Measurements from ENCODE around the gene ATAD2B. TPM values are rescaled to one million over a fixed set of nuclear protein-coding genes. Genes with fewer than 3 reads are reported as not detected.

ATAD2B gene
- total RNA-seq, 2 donors from 2014 or later: 16.8 to 20.0 TPM

GRCh38 chr2:23916727-23917405 is 10.1 kb downstream of the ATAD2B start:
- no peak for ATAC-seq

GRCh38 chr2:23915327-23915726 is 11.6 kb downstream of the ATAD2B start:
- no peaks in the 10 kb centered on the region for H3K4me1 ChIP-seq
- no peaks in the 10 kb centered on the region for H3K27me3 ChIP-seq
- H3K27ac ChIP-seq: no peak overlapping the region
- H3K9me3 ChIP-seq: no peaks in the 10 kb centered on the region
- no peaks in the 10 kb centered on the region for H3K36me3 ChIP-seq (replicated peaks in 1 of 2; ENCODE audit: insufficient read depth in 1 of 2, low read depth in 2 of 2)
- no peak for ATAC-seq
- H3K4me3 ChIP-seq: no peak overlapping the region
- WGBS, 2 donors: 73 to 74% methylated on average over 7 of the region's 7 CpGs
- TF ChIP-seq CTCF (IDR thresholded peaks at IDR 0.05) (no peak), POLR2A (IDR thresholded peaks at IDR 0.05) (no peak)
- intact Hi-C loops (cut with DNase I): no loop called here
- peak in 1 of 4 donors; percentile 11 for DNase-seq

More at GRCh38 chr2:23916727-23917405, 10.1 kb downstream of the ATAD2B start:
- 77 to 88% methylated on average over 3 of the region's 3 CpGs for WGBS, 2 donors
- no peak for DNase-seq
- H3K4me1 ChIP-seq: no peaks in the 10 kb centered on the region
- no peak overlapping the region for H3K4me3 ChIP-seq
- H3K36me3 ChIP-seq (replicated peaks in 1 of 2; ENCODE audit: insufficient read depth in 1 of 2, low read depth in 2 of 2): no peaks in the 10 kb centered on the region
- TF ChIP-seq CTCF (IDR thresholded peaks at IDR 0.05) (no peak), POLR2A (IDR thresholded peaks at IDR 0.05) (no peak)
- H3K27me3 ChIP-seq: no peaks in the 10 kb centered on the region
- no peaks in the 10 kb centered on the region for H3K9me3 ChIP-seq
- intact Hi-C loops (cut with DNase I): no loop called here
- H3K27ac ChIP-seq: no peak overlapping the region

- intact Hi-C loops (cut with DNase I): no loop called here
- WGBS, 2 donors: 88 to 100% methylated on average over 3 of the region's 3 CpGs
Observed at GRCh38 chr2:23912054-23912453, 14.9 kb downstream of the ATAD2B start.

GRCh38 chr2:23905155-23905554 is 21.8 kb downstream of the ATAD2B start:
- H3K36me3 ChIP-seq (replicated peaks in 1 of 2; ENCODE audit: insufficient read depth in 1 of 2, low read depth in 2 of 2): no peaks in the 10 kb centered on the region
- H3K9me3 ChIP-seq: no peaks in the 10 kb centered on the region
- ATAC-seq (no peak), DNase-seq (no peak)
- intact Hi-C loops (cut with DNase I): no loop called here
- TF ChIP-seq CTCF (IDR thresholded peaks at IDR 0.05): no peak
- 63 to 84% methylated on average over 2 of the region's 2 CpGs for WGBS, 2 donors
- H3K4me3 ChIP-seq: no peak overlapping the region
- H3K27ac ChIP-seq: no peak overlapping the region
- H3K27me3 ChIP-seq: no peaks in the 10 kb centered on the region
- H3K4me1 ChIP-seq: peaks cover 28% of the 10 kb centered on the region

More at GRCh38 chr2:23912054-23912453, 14.9 kb downstream of the ATAD2B start:
- DNase-seq (no peak), ATAC-seq (no peak)
- Histone ChIP-seq H3K27me3 (no peaks in the 10 kb centered on the region), H3K36me3 (replicated peaks in 1 of 2; ENCODE audit: insufficient read depth in 1 of 2, low read depth in 2 of 2) (no peaks in the 10 kb centered on the region), H3K4me1 (no peaks in the 10 kb centered on the region), H3K27ac (no peak overlapping the region), H3K9me3 (no peaks in the 10 kb centered on the region), H3K4me3 (no peak overlapping the region)
- no peak for TF ChIP-seq POLR2A (IDR thresholded peaks at IDR 0.05)
- no peak for TF ChIP-seq CTCF (IDR thresholded peaks at IDR 0.05)

GRCh38 chr2:23904692-23905091 is 22.2 kb downstream of the ATAD2B start:
- Histone ChIP-seq H3K9me3 (no peaks in the 10 kb centered on the region), H3K36me3 (replicated peaks in 1 of 2; ENCODE audit: insufficient read depth in 1 of 2, low read depth in 2 of 2) (no peaks in the 10 kb centered on the region), H3K4me3 (no peak overlapping the region), H3K27ac (no peak overlapping the region), H3K4me1 (peaks cover 28% of the 10 kb centered on the region), H3K27me3 (no peaks in the 10 kb centered on the region)
- TF ChIP-seq CTCF (IDR thresholded peaks at IDR 0.05) (no peak), POLR2A (IDR thresholded peaks at IDR 0.05) (no peak)
- intact Hi-C loops (cut with DNase I): no loop called here
- ATAC-seq: no peak
- no peak for DNase-seq
- WGBS, 2 donors: 87 to 99% methylated on average over 2 of the region's 2 CpGs

Measured in body of pancreas (tissue), 4 donors.